NCI-H1417 treated with DMSO at 0.1 percent for 48 hours (cell line): Measurements from ENCODE around the gene SHLD1.
A peak's percentile ranks its signal among the peaks of the same experiment; 100 is the strongest.

Experiments used
- DNase-seq: peaks from one replicate; lab custom pipeline; 2025; lab: John Stamatoyannopoulos, UW

The SHLD1 gene

DNA sequence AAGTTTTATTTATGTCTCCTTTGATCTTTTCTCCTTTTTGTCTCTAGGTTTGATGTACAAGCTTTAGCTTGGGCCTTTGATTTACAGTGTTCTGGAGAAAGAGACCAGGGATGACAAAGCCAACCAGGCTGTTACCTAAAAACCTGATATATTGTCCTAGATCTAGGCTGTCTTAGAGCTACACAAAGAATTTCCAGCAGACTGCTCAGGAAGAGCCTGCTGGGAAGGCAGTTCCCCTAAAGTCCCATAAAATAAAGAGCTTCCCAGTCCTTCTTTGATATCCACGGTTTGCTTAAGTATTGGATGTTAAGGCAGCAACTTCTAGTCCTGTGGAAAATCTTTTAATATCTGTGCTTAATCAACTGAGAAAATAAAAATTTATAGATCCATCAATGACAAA, 70.5 kb downstream of the SHLD1 start:
- DNase-seq: no peak

DNA sequence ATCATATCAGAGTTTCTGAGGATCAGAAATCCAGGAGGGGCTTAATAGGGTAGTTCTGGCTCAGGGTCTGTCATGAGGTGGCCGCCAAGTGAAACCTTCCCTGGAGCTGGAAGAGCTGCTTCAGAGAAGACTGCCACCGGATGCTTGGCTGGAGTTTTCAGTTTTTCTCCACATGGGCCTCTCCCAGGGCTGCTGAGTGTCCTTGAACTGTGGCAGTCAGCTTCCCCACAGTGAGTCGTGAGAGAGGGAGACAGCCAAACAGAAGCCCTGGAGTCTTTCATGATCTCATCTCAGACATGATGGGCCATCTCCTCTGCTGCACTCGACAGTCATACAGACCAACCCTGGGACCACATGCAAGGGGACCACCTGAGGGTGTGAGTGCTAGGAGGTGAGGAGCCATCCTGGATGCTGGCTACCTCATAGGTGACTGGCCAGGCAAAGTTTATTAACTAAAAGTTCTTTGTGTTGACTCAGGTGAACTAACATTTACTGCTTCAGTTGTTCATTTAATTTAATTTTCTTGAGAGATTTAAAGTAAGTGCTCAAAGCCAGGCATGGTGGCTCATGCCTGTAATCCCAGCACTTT, 71.5 kb downstream of the SHLD1 start:
- no peak for DNase-seq

DNA sequence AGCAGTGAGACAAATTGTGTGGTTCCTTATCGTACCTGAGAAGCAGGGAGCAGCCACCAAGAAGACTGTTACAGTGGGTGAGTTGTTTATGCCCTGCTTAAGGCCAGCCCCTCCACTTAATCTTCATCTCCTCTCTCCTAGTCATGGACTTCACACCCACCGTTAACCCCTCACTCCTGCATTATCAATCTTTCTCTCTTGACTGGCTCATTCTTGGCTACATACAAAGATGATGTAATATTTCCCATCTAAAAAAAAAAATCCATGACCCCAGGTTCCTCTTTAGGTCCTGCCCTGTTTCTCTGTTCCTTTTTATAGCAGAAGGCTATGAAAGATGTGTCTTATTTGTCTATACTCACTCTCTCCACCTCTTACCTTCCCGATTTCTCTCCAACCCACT, 72.4 kb downstream of the SHLD1 start:
- no peak for DNase-seq

DNA sequence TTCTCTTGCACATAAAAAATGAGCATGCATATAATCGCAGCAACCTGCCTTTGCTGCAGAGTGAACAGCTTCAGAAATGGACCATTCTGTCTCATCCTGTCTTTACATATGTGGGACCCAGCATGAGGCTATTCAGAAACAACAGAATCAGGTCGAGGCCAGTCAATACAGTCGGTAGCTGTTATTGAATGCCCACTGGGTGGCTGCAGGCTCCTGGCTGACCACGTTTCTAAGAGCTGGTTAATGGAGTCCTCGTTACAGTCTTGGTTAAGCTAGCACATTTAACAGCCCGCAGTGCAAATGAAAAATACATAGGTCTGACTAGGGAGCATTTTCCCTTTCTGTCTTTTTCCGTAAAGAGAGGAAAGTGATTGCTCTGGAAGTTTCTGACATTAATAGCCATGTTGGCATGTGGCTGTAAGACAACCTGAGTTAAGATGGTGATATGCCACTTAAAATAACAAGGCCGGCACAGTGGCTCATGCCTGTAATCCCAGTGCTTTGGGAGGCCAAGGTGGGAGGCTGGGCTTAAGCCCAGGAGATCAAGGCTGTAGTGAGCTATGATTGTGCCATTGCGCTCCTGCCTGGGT, 75.0 kb downstream of the SHLD1 start:
- DNase-seq: no peak

DNA sequence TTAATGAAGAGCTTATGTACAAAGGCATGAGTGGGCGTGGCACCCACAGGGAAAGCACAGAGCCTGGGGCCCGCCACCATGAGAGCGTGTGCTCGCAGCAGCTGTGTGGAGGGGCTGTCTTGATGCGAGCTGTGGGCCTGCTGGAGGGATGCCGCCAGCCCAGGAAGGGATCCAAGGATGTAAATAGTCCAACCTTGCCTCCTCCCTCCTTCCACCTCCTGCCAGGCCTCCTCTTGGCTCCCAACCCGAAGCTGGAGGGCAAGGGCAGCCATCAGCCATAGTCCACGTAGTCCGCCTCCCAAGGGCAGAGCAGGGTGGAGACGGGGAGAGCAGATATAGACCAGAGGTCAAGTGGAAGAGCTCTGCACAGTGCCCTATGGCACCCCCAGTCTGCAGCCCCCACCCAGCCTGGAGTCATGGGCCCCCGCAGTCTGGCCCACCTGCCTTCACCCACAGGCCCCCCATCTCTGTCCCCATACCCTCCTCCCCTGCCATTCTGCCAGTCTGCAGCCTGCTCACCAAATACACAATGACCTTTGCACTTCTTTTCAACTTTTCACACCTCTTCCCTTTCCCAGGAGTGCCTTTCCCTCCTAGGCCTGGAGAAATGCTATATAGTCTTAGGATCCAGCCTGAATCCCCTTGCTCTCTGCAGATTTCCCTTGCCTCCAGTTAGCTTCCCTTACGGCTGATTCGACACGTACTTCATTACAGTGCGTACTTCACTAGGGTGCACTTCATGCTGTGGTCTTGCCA, 77.1 kb downstream of the SHLD1 start:
- no peak for DNase-seq

DNA sequence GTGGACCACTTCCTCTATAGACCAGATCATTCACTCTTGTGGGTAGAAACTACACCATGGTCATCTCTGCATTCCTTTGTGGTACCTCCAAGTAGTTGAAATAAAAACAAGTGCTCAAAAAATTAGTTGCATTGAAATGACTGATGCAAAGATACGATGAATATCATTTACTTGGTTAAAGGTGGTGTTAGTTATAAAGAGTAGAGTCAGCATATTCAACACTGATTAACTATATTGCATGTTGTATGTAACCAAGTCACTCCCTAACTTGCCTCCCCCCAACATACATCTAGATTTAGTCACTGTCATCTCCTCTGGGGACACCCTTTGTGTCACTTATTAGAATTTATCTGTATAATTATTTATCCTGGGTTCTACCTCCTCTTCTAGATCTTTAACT, 77.7 kb downstream of the SHLD1 start:
- no peak for DNase-seq

DNA sequence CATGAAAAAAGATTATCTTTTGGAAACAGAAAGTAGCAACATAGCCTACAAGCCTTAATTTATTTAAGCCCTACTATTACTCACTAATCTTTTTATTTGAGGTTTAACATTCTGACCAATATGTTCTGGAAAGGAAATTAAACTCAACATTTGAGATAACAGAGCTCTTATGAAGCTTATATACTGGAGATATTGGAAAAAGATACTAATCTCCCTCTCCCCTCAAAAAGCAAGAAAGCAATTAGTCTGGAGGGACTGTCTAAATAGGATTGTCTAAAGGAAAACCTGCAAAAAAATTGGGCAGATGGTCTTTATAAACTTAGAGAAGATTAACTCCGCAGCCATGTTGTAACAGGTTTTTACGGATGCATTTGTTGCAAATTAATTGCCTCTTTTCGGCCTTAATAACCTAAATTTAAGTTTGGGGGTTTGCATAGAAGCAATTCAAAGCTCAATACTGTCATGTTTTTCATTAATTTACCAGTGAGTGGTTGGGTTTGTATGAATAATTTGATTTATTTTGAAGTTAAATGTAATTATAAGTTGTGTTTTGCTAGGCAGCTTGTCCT, 79.1 kb downstream of the SHLD1 start:
- no peak for DNase-seq

DNA sequence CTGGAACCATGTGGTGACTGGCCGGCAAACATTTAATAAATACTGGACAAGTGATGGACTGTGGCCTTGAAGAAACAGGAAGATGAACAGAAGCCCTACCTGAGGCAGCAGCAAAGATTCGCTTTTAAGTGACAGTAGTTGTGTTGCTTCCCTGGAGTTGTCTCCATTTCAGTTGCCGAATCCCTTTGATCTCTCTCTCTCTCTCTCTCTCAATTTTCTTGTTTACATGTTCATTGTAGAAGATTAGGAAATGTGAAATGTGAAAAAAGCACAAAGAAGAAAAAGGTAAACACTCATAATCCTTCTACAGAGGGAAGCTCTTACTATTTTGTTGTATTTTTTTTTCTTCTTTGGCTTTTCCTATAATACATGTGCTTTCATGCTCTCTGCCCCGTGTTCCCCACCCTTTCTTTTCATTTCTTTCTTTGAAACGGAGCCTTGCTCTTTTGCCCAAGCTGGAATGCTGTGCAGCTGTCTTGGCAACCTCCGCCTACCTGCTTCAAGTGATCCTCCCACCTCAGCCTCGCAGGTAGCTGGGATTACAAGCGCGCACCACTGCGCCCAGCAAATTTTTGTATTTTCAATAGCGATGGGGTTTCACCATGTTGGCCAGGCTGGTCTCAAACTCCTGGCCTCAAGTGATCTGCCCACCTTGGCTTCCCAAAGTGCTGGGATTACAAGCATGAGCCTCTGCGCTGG, 81.5 kb downstream of the SHLD1 start:
- no peak for DNase-seq

DNA sequence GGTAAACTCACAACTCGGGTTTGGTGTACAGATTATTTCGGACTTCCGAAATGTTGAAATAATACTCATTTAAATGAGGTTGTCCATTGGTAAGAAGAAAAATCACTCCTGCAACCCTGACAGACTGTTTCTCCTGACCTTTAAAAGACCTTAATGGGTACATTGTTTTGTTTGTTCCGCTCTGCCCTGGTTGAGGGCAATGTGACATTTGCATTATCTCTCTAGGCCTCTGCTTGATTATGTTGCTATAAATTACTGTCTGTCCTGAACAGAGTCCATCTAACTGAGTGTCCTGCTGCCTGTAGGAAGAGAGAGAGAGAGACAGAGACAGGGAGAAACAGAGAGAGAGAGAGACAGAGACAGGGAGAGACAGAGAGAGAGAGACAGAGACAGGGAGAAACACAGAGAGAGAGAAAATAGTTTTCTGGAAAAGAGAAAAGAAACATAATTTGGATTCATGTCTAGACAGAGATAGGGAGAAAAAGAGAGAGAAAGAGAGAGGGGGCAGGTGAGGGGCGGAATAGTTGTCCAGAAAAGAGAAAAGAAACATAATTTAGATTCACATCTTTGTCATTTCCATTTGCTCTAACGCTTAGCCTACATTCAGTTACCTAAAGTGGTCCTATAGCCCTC, 83.2 kb downstream of the SHLD1 start:
- no peak for DNase-seq

DNA sequence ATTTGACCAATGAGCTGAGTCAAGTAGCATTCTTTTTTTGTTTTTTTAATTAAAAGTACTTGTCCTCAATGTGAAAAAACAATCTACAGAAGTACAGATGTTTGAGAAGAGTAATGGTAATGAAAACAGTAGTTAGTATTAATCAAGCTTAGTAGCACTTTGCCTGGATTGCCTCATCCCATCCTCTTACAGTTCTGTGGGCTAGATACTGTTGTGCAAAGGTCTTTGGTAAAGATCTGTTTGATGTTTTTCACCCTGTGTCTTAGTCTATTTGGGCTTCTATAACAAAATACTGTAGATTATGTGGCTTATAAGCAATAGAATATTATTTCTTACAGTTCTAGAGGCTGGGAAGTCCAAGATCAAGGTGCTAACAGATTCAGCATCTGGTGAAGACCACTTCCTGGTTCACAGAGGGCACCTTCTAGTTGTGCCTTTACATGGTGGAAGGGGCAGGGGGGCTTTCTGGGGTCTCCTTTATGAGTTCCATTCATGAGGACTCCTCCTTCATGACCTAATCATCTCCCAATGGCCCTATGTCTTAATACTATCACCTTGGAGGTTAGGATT, 84.3 kb downstream of the SHLD1 start:
- DNase-seq: no peak

DNA sequence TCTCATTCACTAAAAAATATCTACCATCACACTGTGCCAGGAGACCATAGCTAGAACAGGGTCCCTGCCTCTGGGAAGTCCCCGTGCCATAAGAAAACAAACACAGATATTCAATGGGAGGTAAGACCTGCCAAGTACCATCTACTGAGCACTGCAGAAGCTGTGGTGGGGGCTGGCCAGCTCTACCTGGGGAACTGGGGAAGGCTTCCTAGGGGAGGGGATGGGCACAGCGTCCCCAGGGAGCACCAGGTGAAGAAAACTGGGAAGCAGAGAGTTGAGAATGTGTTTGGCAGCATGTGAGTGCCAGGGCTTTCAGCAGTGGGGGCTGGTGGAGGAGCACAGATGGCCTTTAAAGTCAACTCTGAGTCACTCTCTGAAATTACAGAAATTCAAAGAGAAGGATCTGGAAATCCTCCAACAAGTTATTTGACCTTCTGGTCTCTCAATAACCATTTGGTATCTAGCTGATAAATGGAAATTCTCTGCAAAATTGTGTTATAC, 85.2 kb downstream of the SHLD1 start:
- DNase-seq: no peak

DNA sequence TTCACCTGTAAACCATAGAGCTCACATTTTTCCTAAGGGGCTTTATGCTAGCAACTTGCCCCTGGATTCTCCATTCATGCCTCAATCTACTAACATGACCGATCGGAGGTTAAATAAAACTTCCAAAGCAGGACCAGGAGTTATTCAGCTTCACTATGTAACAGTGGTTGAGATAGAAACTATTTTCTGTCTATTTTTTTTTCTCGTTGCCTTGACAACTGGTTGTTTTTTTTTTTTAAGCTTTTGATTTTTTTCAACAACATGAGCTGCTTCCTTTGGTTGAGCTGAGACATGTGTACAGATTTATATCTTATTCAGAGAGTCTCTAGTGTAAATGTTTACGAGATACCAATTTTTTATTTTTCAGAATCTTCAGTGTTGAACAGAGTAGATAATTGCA, 85.7 kb downstream of the SHLD1 start:
- no peak for DNase-seq

DNA sequence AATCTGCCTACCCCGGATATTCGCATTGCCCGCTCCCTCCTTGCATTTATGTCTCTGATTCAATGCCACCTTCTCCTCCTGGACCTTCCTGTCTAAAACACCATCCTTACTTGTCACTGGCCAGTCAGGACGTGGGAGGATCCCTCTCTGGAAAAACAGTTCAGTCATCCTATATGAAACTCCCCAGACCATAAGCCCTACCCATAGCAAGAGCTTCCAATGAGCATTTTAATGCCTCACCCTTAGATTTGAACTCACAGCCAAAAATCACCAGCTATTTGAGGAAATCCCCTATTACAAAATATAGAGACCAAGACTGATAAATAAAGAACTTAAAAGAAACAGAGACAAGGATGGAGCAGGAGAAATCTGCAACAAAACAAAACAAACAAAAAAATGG, 86.4 kb downstream of the SHLD1 start:
- DNase-seq: no peak

DNA sequence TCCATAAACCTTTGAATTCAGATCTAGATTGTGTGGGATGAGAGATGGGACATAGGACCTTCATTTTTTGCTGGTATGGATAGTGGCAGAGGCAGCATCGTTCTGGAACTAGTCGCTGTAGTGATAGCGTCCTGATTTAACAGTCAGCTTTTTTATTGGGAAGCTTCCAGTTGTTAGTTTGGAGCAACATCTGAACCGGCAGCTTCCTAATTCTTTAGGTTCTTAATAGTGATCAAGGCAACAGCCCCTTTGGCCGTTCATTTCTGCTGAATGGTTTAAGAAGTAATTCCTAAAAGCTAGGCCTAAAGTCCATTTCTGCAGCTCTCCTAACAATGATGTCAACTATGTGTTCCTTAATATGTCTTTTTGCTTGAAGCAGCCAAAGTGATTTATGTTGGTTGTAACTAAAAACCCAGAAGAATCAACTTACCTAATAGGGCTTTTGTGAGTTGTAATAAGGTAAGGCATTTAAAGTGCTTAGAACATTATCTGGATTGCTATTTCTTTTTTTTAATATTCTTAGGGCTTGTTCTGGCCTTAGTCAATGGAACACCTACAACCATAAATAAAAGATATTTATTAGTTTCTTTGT, 90.3 kb downstream of the SHLD1 start:
- no peak for DNase-seq

DNA sequence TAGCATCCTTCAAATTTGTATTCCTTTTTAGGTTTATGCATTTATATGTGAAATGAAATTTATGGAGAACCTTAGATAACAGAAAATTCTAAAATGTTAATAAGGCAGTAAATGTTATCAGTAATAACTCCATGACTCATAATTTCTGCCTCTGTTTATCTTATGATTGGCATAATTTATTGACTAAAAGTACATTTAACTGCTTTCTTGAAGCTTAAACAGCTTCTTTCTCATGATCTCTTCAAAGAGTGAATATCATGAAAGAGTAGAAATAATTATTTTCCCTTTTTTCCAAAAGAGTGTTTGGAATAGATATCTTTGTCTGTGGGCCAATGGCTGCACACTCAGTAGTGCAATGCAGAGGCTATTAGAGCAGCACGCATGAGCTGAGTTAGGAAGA, 91.3 kb downstream of the SHLD1 start:
- DNase-seq: no peak

DNA sequence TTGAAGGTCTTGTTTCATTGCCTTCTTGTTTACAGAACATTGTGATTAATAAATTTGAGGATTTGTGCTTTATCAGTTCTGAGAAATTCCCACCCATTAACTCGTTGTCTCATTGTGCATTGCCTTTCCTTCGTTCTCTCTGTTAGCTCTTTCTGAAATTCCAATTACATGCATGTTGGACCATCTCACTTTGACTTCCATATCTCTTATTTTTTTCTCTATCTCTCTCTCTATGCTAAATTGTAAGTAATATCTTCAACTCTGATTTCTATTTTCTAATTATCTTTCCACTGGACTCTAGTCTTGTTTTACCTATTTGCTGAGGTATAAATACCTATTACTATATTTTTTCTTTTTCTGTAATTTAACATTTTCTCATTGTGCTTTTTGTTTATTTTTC, 92.3 kb downstream of the SHLD1 start:
- DNase-seq: no peak

DNA sequence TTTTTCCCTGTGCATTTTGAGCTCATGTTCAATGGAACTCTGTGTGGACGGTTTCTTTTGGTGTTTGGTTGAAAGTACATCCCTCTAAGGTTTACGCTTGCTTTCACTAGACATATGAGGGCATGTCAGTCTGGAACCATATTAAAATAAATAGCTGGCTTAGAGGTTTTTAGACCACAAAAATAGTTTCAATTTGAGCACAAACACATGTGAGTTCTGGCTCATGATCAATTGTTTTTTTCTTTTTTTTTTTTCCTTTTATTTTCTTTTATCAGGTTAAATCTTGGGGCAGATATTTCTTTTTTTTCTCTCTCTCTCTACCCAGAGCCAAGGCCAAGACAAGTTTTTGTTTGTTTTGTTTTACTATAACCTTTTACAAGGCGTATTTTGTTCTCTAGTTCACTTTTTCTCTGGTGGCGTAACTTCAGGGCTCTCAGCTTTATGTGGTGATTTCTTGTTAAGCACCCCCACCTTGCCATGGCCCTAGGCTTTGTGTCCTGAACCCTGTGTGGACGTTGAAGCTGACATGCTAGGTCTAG, 92.9 kb downstream of the SHLD1 start:
- DNase-seq: no peak

DNA sequence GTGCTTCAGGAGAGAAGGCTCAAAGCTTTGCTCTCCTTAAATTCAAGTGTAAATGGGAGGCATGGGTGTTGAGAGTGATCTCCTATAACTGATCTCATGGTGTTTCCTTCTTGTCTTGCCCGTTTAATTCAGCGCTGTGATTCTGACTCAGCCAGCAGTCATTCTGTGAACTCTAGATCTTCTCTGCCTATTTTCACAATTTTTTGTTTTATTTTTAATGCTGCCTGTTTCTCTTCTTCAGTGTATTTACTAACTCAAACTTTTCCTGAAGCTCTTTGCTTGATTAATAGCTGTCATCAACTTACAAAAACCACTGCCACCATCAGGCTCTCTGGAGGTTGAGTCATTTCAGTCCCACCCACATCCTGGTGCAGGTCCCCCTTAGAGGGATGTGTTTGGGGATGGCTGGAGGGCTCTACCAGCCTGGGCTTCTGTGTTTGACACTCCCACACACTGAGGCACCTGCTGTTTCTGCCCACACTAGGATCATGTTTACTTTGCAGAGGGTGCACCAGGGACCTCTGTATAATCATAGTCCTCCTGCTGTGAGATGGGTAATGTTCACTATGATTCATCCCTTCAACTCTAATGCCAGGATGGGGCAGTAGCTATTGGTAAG, 94.0 kb downstream of the SHLD1 start:
- peak; percentile 86 for DNase-seq

DNA sequence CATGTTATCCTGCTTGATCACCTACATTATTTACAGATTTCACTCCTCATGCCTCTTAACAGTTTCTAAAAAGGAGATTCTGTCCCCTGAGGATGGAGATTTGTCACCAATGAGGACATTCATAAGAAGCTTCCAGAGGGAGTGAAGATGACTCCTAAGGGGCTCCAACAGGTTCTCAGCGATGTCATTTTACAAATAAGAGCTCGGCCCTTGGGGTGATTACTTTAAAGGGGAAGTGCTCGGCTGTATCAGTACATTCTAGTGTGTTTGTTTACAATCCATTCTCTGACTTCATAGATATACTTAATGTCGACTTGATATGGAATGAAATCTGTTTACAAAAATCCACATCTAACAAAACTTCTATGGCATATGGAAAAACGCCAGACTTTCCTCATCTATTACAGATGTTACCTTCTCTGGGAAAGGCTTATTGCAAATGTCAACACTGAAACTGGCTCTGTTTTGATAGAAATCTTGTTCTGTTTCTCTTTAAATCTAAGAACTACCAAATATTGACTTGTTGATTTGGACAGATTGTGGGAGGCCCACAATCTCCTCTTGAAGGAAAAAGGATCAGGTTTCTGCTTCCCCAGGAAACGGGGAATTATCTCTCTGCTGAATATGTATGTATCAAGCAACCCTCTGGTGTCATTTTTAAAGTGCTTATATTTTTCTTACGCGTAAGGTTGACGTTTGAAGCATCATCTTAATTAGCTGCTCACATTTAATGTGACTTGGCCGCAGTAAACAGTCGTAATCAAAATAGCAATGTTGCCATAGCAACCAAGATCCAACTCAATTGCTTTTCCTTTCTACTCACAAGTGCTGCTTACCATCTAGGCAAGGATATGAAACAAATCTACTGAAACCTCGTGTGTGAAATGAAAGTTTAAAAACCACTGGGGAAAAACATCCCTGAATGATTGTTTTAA, 95.7 kb downstream of the SHLD1 start:
- peak; percentile 34 for DNase-seq
